NT2/D1 (cell line): ENCODE measurements around the gene ZNRF1.
"Not testable (repeated sequence)": the region's sequence is repeated elsewhere in the genome, so short reads cannot be mapped to it uniquely, and the experiment has no call there.

Experiments
- DNase-seq: peaks from one replicate; pipeline ENCODE4 v3.0.0-alpha.2; 2011; ENCODE audit warnings: low read depth, low spot score
- H3K27me3 ChIP-seq: 2 replicates; pipeline ENCODE4 v1.6.0; 2011; ENCODE audit warnings: mild to moderate bottlenecking; ENCODE audit not compliant: insufficient read length, insufficient read depth
- H3K36me3 ChIP-seq: 2 replicates; pipeline ENCODE4 v1.6.1; 2011; ENCODE audit warnings: mild to moderate bottlenecking, low read length, mixed read lengths; ENCODE audit not compliant: insufficient read depth, insufficient read length
- H3K4me1 ChIP-seq: 2 replicates; pipeline ENCODE4 v1.5.1; 2011; ENCODE audit not compliant: insufficient read depth, insufficient read length
- H3K4me3 ChIP-seq: 2 replicates; pipeline ENCODE4 v1.5.1; 2011; ENCODE audit warnings: low read depth; ENCODE audit not compliant: insufficient read length
- H3K9ac ChIP-seq: 2 replicates; pipeline ENCODE4 v1.6.0; 2011; ENCODE audit warnings: low read depth; ENCODE audit not compliant: insufficient read length
- H3K9me3 ChIP-seq: 2 replicates; pipeline ENCODE4 v1.5.1; 2011; ENCODE audit warnings: mild to moderate bottlenecking, low read length; ENCODE audit not compliant: insufficient read depth
- SUZ12 ChIP-seq: IDR thresholded peaks from 2 replicates; pipeline ENCODE4 v1.6.1; 2011; ENCODE audit not compliant: insufficient read length, insufficient read depth; ENCODE audit errors: extremely low read depth
- YY1 ChIP-seq: IDR thresholded peaks from 2 replicates; pipeline ENCODE4 v1.6.1; 2011; ENCODE audit not compliant: insufficient read length, insufficient read depth
- ZNF274 ChIP-seq: IDR thresholded peaks from 2 replicates; pipeline ENCODE4 v1.6.1; 2011; ENCODE audit warnings: mild to moderate bottlenecking, low read depth, low read length

ZNRF1 gene

DNA sequence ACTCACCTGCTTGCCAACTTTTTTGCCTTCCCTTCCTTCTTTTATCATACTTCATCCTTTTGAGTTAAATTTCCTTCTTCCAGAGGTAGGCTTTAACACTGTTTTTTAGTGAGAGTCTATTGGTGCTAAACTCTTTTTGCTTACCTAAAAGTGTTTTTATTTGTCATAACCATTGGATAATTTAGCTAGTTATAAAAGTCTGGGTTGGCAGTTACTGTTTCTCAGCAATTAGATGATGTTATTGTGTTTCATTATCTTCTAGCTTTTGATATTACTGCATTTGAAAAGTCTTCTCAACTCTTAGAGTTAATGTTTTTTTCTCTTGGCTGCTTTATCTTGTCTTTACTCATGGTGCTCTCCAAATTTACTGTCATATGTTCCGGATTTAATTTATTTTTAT is 22.6 kb downstream of the ZNRF1 start:
- no peaks in the 10 kb centered on the region for H3K27me3 ChIP-seq
- no peak overlapping the region for H3K4me3 ChIP-seq
- H3K9me3 ChIP-seq = peaks cover 23% of the 10 kb centered on the region
- TF ChIP-seq ZNF274 = no peak
- no peak for TF ChIP-seq SUZ12
- TF ChIP-seq YY1 = no peak
- DNase-seq = no peak
- H3K36me3 ChIP-seq = peaks cover 3% of the 10 kb centered on the region
- H3K4me1 ChIP-seq = no peaks in the 10 kb centered on the region
- H3K9ac ChIP-seq = no peak overlapping the region

DNA sequence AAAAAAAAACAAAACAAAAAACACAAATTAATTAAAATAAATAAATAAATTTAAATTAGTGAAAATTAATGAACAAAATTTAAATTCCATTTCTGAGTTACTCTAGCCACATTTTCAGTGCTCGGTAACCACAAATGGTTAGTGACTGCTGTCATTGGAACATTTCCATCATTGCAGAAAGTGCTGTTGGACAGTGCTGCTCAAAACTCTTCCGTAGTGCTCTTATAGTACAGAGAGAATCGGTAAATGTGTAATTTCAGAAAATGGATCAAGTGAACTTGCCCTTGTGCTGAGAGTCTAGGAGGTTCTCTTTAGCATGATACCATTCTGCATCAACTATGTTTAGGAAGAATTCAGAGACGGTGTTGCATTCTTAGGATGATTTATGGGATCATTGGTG is 23.7 kb downstream of the ZNRF1 start:
- H3K4me1 ChIP-seq = no peaks in the 10 kb centered on the region
- no peak overlapping the region for H3K9ac ChIP-seq
- peaks cover 3% of the 10 kb centered on the region for H3K36me3 ChIP-seq
- no peak for TF ChIP-seq SUZ12
- no peak for TF ChIP-seq YY1
- TF ChIP-seq ZNF274 = no peak
- peaks cover 23% of the 10 kb centered on the region for H3K9me3 ChIP-seq
- no peak for DNase-seq
- no peak overlapping the region for H3K4me3 ChIP-seq
- H3K27me3 ChIP-seq = no peaks in the 10 kb centered on the region

DNA sequence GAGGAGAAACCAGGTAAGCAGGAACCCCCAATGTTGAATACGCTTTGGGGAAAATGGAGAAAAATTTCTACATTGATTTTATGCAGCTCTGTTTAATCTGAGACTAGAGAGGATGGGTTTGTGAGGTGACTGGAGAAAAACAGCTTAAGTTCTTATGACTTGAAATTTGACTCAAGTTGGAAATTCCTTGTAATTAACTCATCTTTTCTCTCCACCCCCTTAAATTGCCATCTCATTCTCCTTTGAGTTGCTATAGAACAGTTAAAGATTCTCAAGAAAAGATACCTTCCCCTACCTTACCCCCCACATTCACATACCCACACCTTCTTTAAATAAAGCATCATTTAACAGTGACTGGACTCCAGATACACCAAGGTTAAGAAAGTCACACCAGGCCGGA is 24.2 kb downstream of the ZNRF1 start:
- H3K27me3 ChIP-seq = no peaks in the 10 kb centered on the region
- H3K4me1 ChIP-seq = no peaks in the 10 kb centered on the region
- peaks cover 3% of the 10 kb centered on the region for H3K36me3 ChIP-seq
- H3K9ac ChIP-seq = no peak overlapping the region
- TF ChIP-seq ZNF274 (no peak), YY1 (no peak), SUZ12 (no peak)
- H3K9me3 ChIP-seq = peaks cover 23% of the 10 kb centered on the region
- no peak for DNase-seq
- no peak overlapping the region for H3K4me3 ChIP-seq

DNA sequence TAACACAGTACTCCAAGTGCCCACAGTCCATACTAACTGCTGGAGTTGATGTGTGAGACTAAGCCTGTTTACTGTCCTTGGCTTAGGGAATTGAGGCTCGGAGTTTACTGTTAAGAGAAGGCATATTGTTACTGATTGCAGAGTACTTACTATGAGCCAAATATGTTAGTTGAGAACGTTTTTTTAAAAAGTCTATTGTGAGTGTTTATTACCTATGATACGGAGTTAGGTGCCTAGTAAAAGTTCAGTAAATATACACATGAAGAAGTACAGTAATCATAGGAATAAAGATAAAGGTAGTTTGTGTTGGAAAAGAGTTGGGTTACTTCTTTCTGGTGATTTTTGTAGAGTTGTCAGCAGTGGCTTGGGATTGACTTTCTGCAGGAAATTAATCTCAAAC is 25.4 kb downstream of the ZNRF1 start:
- DNase-seq = no peak
- H3K27me3 ChIP-seq = no peaks in the 10 kb centered on the region
- TF ChIP-seq YY1 = no peak
- no peak for TF ChIP-seq ZNF274
- TF ChIP-seq SUZ12 = no peak
- H3K9ac ChIP-seq = no peak overlapping the region
- no peak overlapping the region for H3K4me3 ChIP-seq
- H3K36me3 ChIP-seq = peaks cover 3% of the 10 kb centered on the region
- H3K9me3 ChIP-seq = peaks cover 23% of the 10 kb centered on the region
- H3K4me1 ChIP-seq = no peaks in the 10 kb centered on the region

DNA sequence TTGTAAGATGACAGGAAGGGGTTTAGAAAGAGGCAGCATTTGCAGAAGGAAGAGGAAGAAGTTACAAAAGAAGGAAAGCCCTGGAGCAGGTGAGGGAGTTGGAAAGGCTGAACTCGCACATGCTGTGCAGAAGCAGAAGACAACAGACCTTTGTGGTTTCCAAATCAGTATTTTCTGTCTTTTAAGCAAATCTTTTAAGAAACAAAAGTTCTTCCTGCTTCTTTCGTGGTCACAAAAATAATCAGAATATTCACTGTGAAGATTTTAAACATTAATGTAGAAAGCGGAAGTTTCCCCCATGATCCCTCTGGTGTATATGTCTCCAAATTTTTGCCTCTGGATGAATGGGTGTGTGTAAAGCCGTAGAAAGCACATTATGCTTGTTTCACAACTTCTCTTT is 25.8 kb downstream of the ZNRF1 start:
- H3K4me3 ChIP-seq = no peak overlapping the region
- no peaks in the 10 kb centered on the region for H3K27me3 ChIP-seq
- no peaks in the 10 kb centered on the region for H3K4me1 ChIP-seq
- no peak overlapping the region for H3K9ac ChIP-seq
- TF ChIP-seq YY1 = no peak
- no peak for TF ChIP-seq SUZ12
- no peak for TF ChIP-seq ZNF274
- peaks cover 3% of the 10 kb centered on the region for H3K36me3 ChIP-seq
- no peak for DNase-seq
- peaks cover 23% of the 10 kb centered on the region for H3K9me3 ChIP-seq

DNA sequence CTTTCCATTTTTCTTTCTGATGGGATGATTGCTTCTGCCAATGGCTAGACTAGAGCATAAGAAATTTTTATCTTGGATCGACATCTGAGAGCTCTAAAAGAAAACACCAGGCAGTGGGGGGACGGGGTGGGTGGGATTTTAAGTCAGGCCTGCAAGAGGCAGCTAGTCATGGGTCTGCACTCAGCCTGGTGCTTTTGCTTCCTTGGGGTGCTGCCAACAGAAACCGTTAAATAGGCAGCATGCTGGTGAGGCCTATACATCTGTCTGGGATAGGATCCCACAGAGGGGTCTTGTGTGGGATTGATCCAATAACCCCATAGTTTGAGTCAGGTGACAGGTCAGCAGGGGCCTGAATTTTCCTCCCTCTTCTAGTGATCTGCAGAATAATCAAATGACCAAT is 26.9 kb downstream of the ZNRF1 start:
- Histone ChIP-seq H3K9me3 (peaks cover 21% of the 10 kb centered on the region), H3K4me3 (no peak overlapping the region), H3K27me3 (no peaks in the 10 kb centered on the region), H3K36me3 (peaks cover 3% of the 10 kb centered on the region), H3K4me1 (no peaks in the 10 kb centered on the region), H3K9ac (no peak overlapping the region)
- TF ChIP-seq SUZ12 (no peak), ZNF274 (no peak), YY1 (no peak)
- DNase-seq = no peak

DNA sequence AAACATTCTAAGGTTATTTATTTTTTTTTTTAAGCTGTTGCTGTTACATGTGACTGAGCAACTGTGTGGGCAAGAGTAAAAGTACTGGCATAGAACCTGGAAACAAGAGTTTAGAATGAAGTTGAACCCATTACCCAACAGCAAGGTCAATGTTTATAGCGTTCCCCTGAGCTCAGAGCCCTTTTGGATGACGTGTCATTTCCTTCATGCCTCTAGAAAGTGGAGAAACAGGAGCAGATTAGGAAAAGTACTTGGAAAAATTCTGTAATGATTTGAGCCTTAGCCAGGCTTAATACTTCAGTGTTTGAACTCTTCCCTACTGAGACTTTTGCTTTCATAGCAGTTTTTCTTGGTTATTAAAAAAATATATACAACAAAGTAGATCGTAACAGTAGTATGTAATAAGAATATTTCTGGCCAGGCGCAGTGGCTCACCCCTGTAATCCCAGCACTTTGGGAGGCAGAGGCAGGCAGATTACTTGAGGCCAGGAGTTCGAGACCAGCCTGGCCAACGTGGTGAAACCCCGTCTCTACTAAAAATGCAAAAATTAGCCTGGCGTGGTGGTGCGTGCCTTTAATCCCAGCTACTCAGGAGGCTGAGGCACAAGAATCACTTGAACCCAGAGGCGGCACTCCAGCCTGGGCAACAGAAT is 27.5 kb downstream of the ZNRF1 start:
- not testable (repeated sequence) for H3K4me3 ChIP-seq, H3K27me3 ChIP-seq, H3K4me1 ChIP-seq, H3K36me3 ChIP-seq, H3K9ac ChIP-seq, DNase-seq
- H3K9me3 ChIP-seq = peaks cover 15% of the 10 kb centered on the region
